ENCODE measurements around the gene ARSB. TPM values are rescaled to one million over a fixed set of nuclear protein-coding genes. Genes with fewer than 3 reads are reported as not detected.

The ARSB gene
- total RNA-seq, 4 donors from 2014 or later: 9.1 to 12.7 (median 10.7) TPM

DNA sequence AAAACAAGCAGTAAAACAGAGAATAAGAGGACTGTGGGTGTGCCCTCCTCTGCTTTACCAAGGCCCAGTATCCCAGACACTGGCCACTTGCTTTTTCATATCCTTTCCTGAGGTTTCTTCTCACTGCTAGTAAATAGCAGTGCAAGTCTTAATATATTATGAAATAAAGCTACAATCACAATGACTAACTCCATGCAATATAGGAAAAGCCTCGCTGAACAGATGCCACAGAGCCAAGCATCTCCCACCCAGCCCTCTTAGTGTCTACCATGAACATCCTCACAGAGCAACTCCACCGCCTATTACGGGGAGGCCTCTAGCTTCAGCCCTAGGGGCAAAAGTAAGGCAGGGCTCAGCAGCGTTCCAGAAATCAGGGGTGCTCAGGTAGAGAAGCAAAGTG lies 205.8 kb downstream of the ARSB start:
- no peak overlapping the region for H3K4me3 ChIP-seq
- intact Hi-C loops (cut with DNase I; ENCODE audit: low total_unique reads) (no loop called here), in situ Hi-C loops (cut with MboI; ENCODE audit: low pct_ligation_motif_present in 1 of 4, low pct_unique_long_range_greater_than_20kb in 1 of 4, low sequenced_read_pairs in 3 of 4) (no loop called here)
- no peaks in the 10 kb centered on the region for H3K27me3 ChIP-seq
- no peaks in the 10 kb centered on the region for H3K9me3 ChIP-seq
- no peaks in the 10 kb centered on the region for H3K4me1 ChIP-seq
- WGBS, 2 donors (ENCODE audit: low coverage in 1 of 2): 94 to 100% methylated on average over 1 to 4 of the region's 4 CpGs
- no peak overlapping the region for H3K27ac ChIP-seq
- no peaks in the 10 kb centered on the region for H3K36me3 ChIP-seq
- TF ChIP-seq EP300 (IDR thresholded peaks at IDR 0.05; ENCODE audit: low read depth) (no peak), POLR2A (IDR thresholded peaks at IDR 0.05) (no peak), POLR2AphosphoS5 (IDR thresholded peaks at IDR 0.05) (no peak)
- TF ChIP-seq, protein P1, sequence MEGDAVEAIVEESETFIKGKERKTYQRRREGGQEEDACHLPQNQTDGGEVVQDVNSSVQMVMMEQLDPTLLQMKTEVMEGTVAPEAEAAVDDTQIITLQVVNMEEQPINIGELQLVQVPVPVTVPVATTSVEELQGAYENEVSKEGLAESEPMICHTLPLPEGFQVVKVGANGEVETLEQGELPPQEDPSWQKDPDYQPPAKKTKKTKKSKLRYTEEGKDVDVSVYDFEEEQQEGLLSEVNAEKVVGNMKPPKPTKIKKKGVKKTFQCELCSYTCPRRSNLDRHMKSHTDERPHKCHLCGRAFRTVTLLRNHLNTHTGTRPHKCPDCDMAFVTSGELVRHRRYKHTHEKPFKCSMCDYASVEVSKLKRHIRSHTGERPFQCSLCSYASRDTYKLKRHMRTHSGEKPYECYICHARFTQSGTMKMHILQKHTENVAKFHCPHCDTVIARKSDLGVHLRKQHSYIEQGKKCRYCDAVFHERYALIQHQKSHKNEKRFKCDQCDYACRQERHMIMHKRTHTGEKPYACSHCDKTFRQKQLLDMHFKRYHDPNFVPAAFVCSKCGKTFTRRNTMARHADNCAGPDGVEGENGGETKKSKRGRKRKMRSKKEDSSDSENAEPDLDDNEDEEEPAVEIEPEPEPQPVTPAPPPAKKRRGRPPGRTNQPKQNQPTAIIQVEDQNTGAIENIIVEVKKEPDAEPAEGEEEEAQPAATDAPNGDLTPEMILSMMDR (IDR thresholded peaks at IDR 0.05): no peak
- DNase-seq: no peak

GRCh38 chr5:78778538-78778937 lies 206.6 kb downstream of the ARSB start:
- 67 to 78% methylated on average over 1 of the region's 1 CpG for WGBS, 2 donors (ENCODE audit: low coverage in 1 of 2)
- in situ Hi-C loops (cut with MboI; ENCODE audit: low pct_ligation_motif_present in 1 of 4, low pct_unique_long_range_greater_than_20kb in 1 of 4, low sequenced_read_pairs in 3 of 4): no loop called here
- DNase-seq: no peak
- TF ChIP-seq POLR2A (IDR thresholded peaks at IDR 0.05): no peak
- TF ChIP-seq, protein P1 (IDR thresholded peaks at IDR 0.05): no peak
- TF ChIP-seq EP300 (IDR thresholded peaks at IDR 0.05; ENCODE audit: low read depth): no peak
- no peak for TF ChIP-seq POLR2AphosphoS5 (IDR thresholded peaks at IDR 0.05)
- intact Hi-C loops (cut with DNase I; ENCODE audit: low total_unique reads): no loop called here
- Histone ChIP-seq H3K36me3 (no peaks in the 10 kb centered on the region), H3K4me1 (no peaks in the 10 kb centered on the region), H3K9me3 (no peaks in the 10 kb centered on the region), H3K4me3 (no peak overlapping the region), H3K27ac (no peak overlapping the region), H3K27me3 (no peaks in the 10 kb centered on the region)

DNA sequence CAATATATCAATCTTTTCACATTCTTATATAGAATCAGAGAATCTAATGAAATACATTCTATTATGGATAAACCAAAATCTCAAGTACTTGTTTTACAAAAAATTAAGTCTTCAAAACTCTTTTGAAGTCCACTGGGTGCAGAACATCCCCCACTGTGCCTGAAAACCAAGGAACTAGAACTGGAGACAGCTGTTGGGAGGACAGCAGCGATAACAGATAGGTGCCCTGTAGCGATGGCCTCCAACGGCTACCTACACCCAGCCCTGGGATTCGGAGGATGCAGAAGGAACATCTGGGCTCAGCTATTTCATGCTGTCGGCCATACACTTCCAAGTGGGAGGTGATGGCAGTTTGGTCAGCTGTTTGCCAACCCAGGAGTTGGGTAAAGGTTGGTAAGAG lies 207.2 kb downstream of the ARSB start:
- TF ChIP-seq POLR2AphosphoS5 (IDR thresholded peaks at IDR 0.05) (no peak), POLR2A (IDR thresholded peaks at IDR 0.05) (no peak), EP300 (IDR thresholded peaks at IDR 0.05; ENCODE audit: low read depth) (no peak)
- TF ChIP-seq, protein P1 (IDR thresholded peaks at IDR 0.05): no peak
- H3K36me3 ChIP-seq: no peaks in the 10 kb centered on the region
- H3K9me3 ChIP-seq: no peaks in the 10 kb centered on the region
- H3K4me1 ChIP-seq: no peaks in the 10 kb centered on the region
- H3K27ac ChIP-seq: no peak overlapping the region
- H3K4me3 ChIP-seq: no peak overlapping the region
- DNase-seq: no peak
- no peaks in the 10 kb centered on the region for H3K27me3 ChIP-seq
- intact Hi-C loops (cut with DNase I; ENCODE audit: low total_unique reads): no loop called here
- 92 to 97% methylated on average over 4 to 5 of the region's 5 CpGs for WGBS, 2 donors (ENCODE audit: low coverage in 1 of 2)
- in situ Hi-C loops (cut with MboI; ENCODE audit: low pct_ligation_motif_present in 1 of 4, low pct_unique_long_range_greater_than_20kb in 1 of 4, low sequenced_read_pairs in 3 of 4): no loop called here

GRCh38 chr5:78776637-78777036 lies 208.5 kb downstream of the ARSB start:
- whole genome bisulfite sequencing, 2 donors (ENCODE audit: low coverage in 1 of 2): 80% methylated on average over 1 of the region's 1 CpG; no CpG with 5 or more reads in 1 of the 2 donors
- H3K36me3 ChIP-seq: no peaks in the 10 kb centered on the region
- DNase-seq: no peak
- H3K4me1 ChIP-seq: peaks cover 0 to 9% (median 7%) of the 10 kb centered on the region in 4 donors
- intact Hi-C loops (cut with DNase I; ENCODE audit: low total_unique reads): no loop called here
- no peaks in the 10 kb centered on the region for H3K9me3 ChIP-seq
- in situ Hi-C loops (cut with MboI; ENCODE audit: low pct_ligation_motif_present in 1 of 4, low pct_unique_long_range_greater_than_20kb in 1 of 4, low sequenced_read_pairs in 3 of 4): no loop called here
- no peak for TF ChIP-seq POLR2AphosphoS5 (IDR thresholded peaks at IDR 0.05)
- TF ChIP-seq, protein P1 (IDR thresholded peaks at IDR 0.05): no peak
- no peak overlapping the region for H3K4me3 ChIP-seq
- no peaks in the 10 kb centered on the region for H3K27me3 ChIP-seq
- no peak overlapping the region for H3K27ac ChIP-seq

Measured in transverse colon (tissue), 4 donors.